H1 (cell line): ENCODE measurements around the gene NRXN2.

Experiments used
- EP300 ChIP-seq, 2 experiments: IDR thresholded peaks; 1 replicate in 1 of 2; 2 replicates in 1 of 2; pipeline ENCODE4 v1.6.1; 2011 to 2012; ENCODE audit warnings: low read depth in 2 of 2, low read length in 2 of 2, mild to moderate bottlenecking in 2 of 2, borderline replicate concordance in 1 of 2, inconsistent platforms in 1 of 2, moderate library complexity in 1 of 2
- EZH2 ChIP-seq: fragments of 200-600 bp; sonication (generic); IDR thresholded peaks from 2 replicates; pipeline ENCODE4 v1.7.1; 2012; ENCODE audit warnings: low read depth, mild to moderate bottlenecking, moderate library complexity, low read length, inconsistent platforms; ENCODE audit not compliant: severe bottlenecking
- RAD21 ChIP-seq, 2 experiments: IDR thresholded peaks in 1 of 2; conservative IDR thresholded peaks in 1 of 2; 2 replicates each; pipeline ENCODE4 v1.6.1; 2011; ENCODE audit warnings: low read depth in 2 of 2, low read length in 2 of 2, improper control_type of control experiment in 1 of 2, inconsistent platforms in 1 of 2, mild to moderate bottlenecking in 1 of 2, moderate library complexity in 1 of 2
- YY1 ChIP-seq: IDR thresholded peaks from 2 replicates; pipeline ENCODE4 v1.6.1; 2011; ENCODE audit warnings: low read depth, mild to moderate bottlenecking, low read length
- TF ChIP-seq, protein P1 (sequence below): IDR thresholded peaks from 2 replicates; pipeline ENCODE4 v1.6.1; 2012; ENCODE audit warnings: inconsistent platforms
- TF ChIP-seq, protein P2 (sequence below), 3 experiments: IDR thresholded peaks; 1 replicate in 2 of 3; 2 replicates in 1 of 3; pipeline versions ENCODE4 v1.5.1 to v1.6.1; 2011; ENCODE audit warnings: low read length in 3 of 3, mild to moderate bottlenecking in 3 of 3, inconsistent platforms in 2 of 3, low read depth in 1 of 3, moderate library complexity in 1 of 3; ENCODE audit not compliant: insufficient read depth in 1 of 3; ENCODE audit errors: control extremely low read depth in 1 of 3

DNA sequence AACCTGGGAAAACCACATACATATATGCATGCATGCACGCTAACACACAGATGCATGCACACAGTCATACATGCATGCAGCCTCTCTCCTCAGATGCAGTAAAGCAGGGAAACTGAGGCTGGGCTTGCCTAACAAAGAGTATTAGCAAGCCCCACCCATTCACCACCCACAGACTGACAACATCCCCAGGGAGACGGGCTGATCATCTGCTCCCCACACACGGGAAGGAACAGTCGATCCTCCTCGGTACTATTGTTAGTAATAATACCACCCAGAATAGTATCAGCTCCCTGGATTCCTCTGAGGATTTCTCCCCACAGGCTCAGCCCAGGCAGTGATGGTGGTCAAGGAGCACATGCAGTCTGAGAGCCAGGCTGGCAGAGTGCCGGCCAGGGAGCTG, 90.8 kb downstream of the NRXN2 start:
- TF ChIP-seq EP300 (IDR thresholded peaks at IDR 0.05; ENCODE audit: borderline replicate concordance in 1 of 2, low read depth in 2 of 2, low read length in 2 of 2) (no peak), EZH2 (no peak), RAD21 (IDR thresholded peaks at IDR 0.05 in 1 of 2, conservative IDR thresholded peaks at IDR 0.05 in 1 of 2; ENCODE audit: low read depth in 2 of 2, low read length in 2 of 2) (no peak), YY1 (no peak)
- TF ChIP-seq, protein P1, sequence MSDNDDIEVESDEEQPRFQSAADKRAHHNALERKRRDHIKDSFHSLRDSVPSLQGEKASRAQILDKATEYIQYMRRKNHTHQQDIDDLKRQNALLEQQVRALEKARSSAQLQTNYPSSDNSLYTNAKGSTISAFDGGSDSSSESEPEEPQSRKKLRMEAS = no peak
- TF ChIP-seq, protein P2, sequence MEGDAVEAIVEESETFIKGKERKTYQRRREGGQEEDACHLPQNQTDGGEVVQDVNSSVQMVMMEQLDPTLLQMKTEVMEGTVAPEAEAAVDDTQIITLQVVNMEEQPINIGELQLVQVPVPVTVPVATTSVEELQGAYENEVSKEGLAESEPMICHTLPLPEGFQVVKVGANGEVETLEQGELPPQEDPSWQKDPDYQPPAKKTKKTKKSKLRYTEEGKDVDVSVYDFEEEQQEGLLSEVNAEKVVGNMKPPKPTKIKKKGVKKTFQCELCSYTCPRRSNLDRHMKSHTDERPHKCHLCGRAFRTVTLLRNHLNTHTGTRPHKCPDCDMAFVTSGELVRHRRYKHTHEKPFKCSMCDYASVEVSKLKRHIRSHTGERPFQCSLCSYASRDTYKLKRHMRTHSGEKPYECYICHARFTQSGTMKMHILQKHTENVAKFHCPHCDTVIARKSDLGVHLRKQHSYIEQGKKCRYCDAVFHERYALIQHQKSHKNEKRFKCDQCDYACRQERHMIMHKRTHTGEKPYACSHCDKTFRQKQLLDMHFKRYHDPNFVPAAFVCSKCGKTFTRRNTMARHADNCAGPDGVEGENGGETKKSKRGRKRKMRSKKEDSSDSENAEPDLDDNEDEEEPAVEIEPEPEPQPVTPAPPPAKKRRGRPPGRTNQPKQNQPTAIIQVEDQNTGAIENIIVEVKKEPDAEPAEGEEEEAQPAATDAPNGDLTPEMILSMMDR (IDR thresholded peaks at IDR 0.05; ENCODE audit: control extremely low read depth in 1 of 3, insufficient read depth in 1 of 3, low read depth in 1 of 3, low read length in 3 of 3) = no peak
